IMR-90 (cell line): ENCODE data around the gene CHMP1A. TPM values are rescaled to one million over a fixed set of nuclear protein-coding genes. Genes with fewer than 3 reads are reported as not detected.

Experiments used
- ATAC-seq: fragments of 200-7000 bp; cut with Tn5 transposase; 2 replicates; pipeline ENCODE4 v1.9.1; 2020; ENCODE audit warnings: low read depth, mild to moderate bottlenecking, moderate library complexity
- BruUV-seq: library from RNA; stranded (reverse); fragments of 400-500 nt; replicated peaks from 2 replicates; lab custom pipeline; 2021; lab: Mats Ljungman, UMichigan
- CTCF ChIA-PET: fragments of 300-600 bp; formaldehyde crosslinking; extraction: SDS; loops from one replicate; lab custom pipeline; 2021; ENCODE audit warnings: antibody characterized with exemption; lab: Yijun Ruan, JAX
- POLR2A ChIA-PET: fragments of 300-600 bp; sonication (Branson Sonifier 250); formaldehyde crosslinking; loops from one replicate; lab custom pipeline; 2022; ENCODE audit warnings: antibody characterized with exemption; ENCODE audit not compliant: unreplicated experiment; lab: Charles Lee
- DNase-seq: peaks from one replicate; pipeline ENCODE4 v3.0.0; 2013
- H2AFZ ChIP-seq: replicated peaks from 2 replicates; pipeline ENCODE3; 2013; ENCODE audit warnings: low read length, mild to moderate bottlenecking; ENCODE audit not compliant: poor library complexity
- H2AK5ac ChIP-seq: 2 replicates; pipeline ENCODE4 v1.6.1; 2013; ENCODE audit warnings: low read depth, low read length, inconsistent platforms
- H2AK9ac ChIP-seq: replicated peaks from 2 replicates; pipeline ENCODE3; 2013; ENCODE audit warnings: mild to moderate bottlenecking, low read depth, low read length, moderate library complexity; ENCODE audit not compliant: poor library complexity
- H2BK120ac ChIP-seq: 2 replicates; pipeline ENCODE4 v1.6.1; 2013; ENCODE audit warnings: low read depth, low read length, inconsistent platforms
- H2BK15ac ChIP-seq: 3 replicates; pipeline ENCODE4 v1.6.1; 2013; ENCODE audit warnings: low read depth, low read length, inconsistent platforms
- H2BK20ac ChIP-seq: 2 replicates; pipeline ENCODE4 v1.6.1; 2013; ENCODE audit warnings: low read depth, mild to moderate bottlenecking, inconsistent platforms, low read length, moderate library complexity
- H2BK5ac ChIP-seq: 2 replicates; pipeline ENCODE4 v1.6.1; 2013; ENCODE audit warnings: mild to moderate bottlenecking, low read depth, low read length, inconsistent platforms; ENCODE audit not compliant: poor library complexity, severe bottlenecking
- H3K14ac ChIP-seq: replicated peaks from 2 replicates; pipeline ENCODE4 v1.6.1; 2013; ENCODE audit warnings: low read depth, low read length, inconsistent platforms
- H3K18ac ChIP-seq: 2 replicates; pipeline ENCODE4 v1.6.1; 2013; ENCODE audit warnings: low read depth, low read length, control low read depth
- H3K23ac ChIP-seq: 2 replicates; pipeline ENCODE4 v1.6.1; 2013; ENCODE audit warnings: low read depth, low read length, inconsistent platforms
- H3K27ac ChIP-seq: 2 replicates; pipeline ENCODE4 v1.5.1; 2013; ENCODE audit warnings: mild to moderate bottlenecking, control low read depth, low read length; ENCODE audit not compliant: insufficient read depth
- H3K27me3 ChIP-seq: 2 replicates; pipeline ENCODE4 v1.6.1; 2013; ENCODE audit warnings: low read length; ENCODE audit not compliant: control insufficient read depth, insufficient read depth
- H3K36me3 ChIP-seq: 2 replicates; pipeline ENCODE4 v1.6.1; 2013; ENCODE audit warnings: low read length, mixed read lengths; ENCODE audit not compliant: control insufficient read depth, insufficient read depth
- H3K4ac ChIP-seq: 2 replicates; pipeline ENCODE4 v1.6.1; 2013; ENCODE audit warnings: low read depth, low read length, inconsistent platforms
- H3K4me1 ChIP-seq: 2 replicates; pipeline ENCODE4 v1.6.1; 2013; ENCODE audit warnings: low read length, mixed read lengths; ENCODE audit not compliant: control insufficient read depth, insufficient read depth
- H3K4me2 ChIP-seq: 2 replicates; pipeline ENCODE4 v1.6.1; 2013; ENCODE audit warnings: low read depth, mild to moderate bottlenecking, control low read depth, low read length, moderate library complexity
- H3K4me3 ChIP-seq: 2 replicates; pipeline ENCODE4 v1.5.1; 2013; ENCODE audit warnings: low read depth, mild to moderate bottlenecking, control low read depth, low read length, moderate library complexity; ENCODE audit not compliant: insufficient read depth
- H3K56ac ChIP-seq: 2 replicates; pipeline ENCODE4 v1.6.1; 2013; ENCODE audit warnings: low read length, inconsistent platforms; ENCODE audit not compliant: insufficient read depth; ENCODE audit errors: extremely low read depth
- H3K79me1 ChIP-seq, 2 experiments: 2 replicates each; pipeline ENCODE4 v1.6.1; 2013; ENCODE audit warnings: low read length in 2 of 2, inconsistent platforms in 1 of 2, low read depth in 1 of 2
- H3K9ac ChIP-seq: 2 replicates; pipeline ENCODE4 v1.6.1; 2013; ENCODE audit warnings: low read depth, low read length, control low read depth
- H3K9me1 ChIP-seq: 2 replicates; pipeline ENCODE4 v1.6.1; 2013; ENCODE audit warnings: low read length, inconsistent platforms; ENCODE audit not compliant: insufficient read depth
- H3K9me3 ChIP-seq: 2 replicates; pipeline ENCODE4 v1.6.1; 2013; ENCODE audit warnings: low read length; ENCODE audit not compliant: control insufficient read depth, insufficient read depth
- H4K20me1 ChIP-seq: 2 replicates; pipeline ENCODE4 v1.6.1; 2013; ENCODE audit warnings: low read length, inconsistent platforms; ENCODE audit not compliant: insufficient read depth
- H4K5ac ChIP-seq: 2 replicates; pipeline ENCODE4 v1.6.1; 2013; ENCODE audit warnings: mild to moderate bottlenecking, low read depth, low read length, control low read depth
- H4K8ac ChIP-seq, 2 experiments: 2 replicates each; pipeline ENCODE4 v1.6.1; 2013; ENCODE audit warnings: low read depth in 2 of 2, low read length in 2 of 2, control low read depth in 1 of 2, inconsistent platforms in 1 of 2
- H4K91ac ChIP-seq: 2 replicates; pipeline ENCODE4 v1.6.1; 2013; ENCODE audit warnings: low read depth, low read length, inconsistent platforms; ENCODE audit not compliant: insufficient read depth
- BHLHE40 ChIP-seq: fragments of 150-350 bp; IDR thresholded peaks from 2 replicates; pipeline ENCODE4 v1.6.1; 2016; ENCODE audit warnings: mild to moderate bottlenecking, low read depth, low read length
- CEBPB ChIP-seq: IDR thresholded peaks from 2 replicates; pipeline ENCODE4 v1.6.1; 2012; ENCODE audit warnings: low read depth, low read length, improper control_type of control experiment
- FOS ChIP-seq: fragments of 150-350 bp; IDR thresholded peaks from 2 replicates; pipeline ENCODE4 v1.6.1; 2016; ENCODE audit warnings: low read depth, low read length
- MAZ ChIP-seq: IDR thresholded peaks from 2 replicates; pipeline ENCODE4 v1.6.1; 2012; ENCODE audit warnings: low read depth, mild to moderate bottlenecking, low read length, improper control_type of control experiment, moderate library complexity, borderline replicate concordance
- MXI1 ChIP-seq: IDR thresholded peaks from 2 replicates; pipeline ENCODE4 v1.6.1; 2012; ENCODE audit warnings: low read depth, mild to moderate bottlenecking, low read length, moderate library complexity, borderline replicate concordance
- POLR2A ChIP-seq: IDR thresholded peaks from 2 replicates; pipeline ENCODE4 v1.6.1; 2012; ENCODE audit warnings: mild to moderate bottlenecking, low read depth, low read length
- RAD21 ChIP-seq: IDR thresholded peaks from 2 replicates; pipeline ENCODE4 v1.6.1; 2012; ENCODE audit warnings: low read length, improper control_type of control experiment
- RCOR1 ChIP-seq: IDR thresholded peaks from 2 replicates; pipeline ENCODE4 v1.6.1; 2012; ENCODE audit warnings: mild to moderate bottlenecking, low read length, improper control_type of control experiment; ENCODE audit not compliant: insufficient replicate concordance
- RFX5 ChIP-seq: IDR thresholded peaks from 2 replicates; pipeline ENCODE4 v1.8.0; 2012; ENCODE audit warnings: low read depth, mild to moderate bottlenecking, low read length, moderate library complexity
- SMC3 ChIP-seq: fragments of 150-350 bp; IDR thresholded peaks from 2 replicates; pipeline ENCODE4 v1.6.1; 2016; ENCODE audit warnings: low read depth, mild to moderate bottlenecking, antibody characterized with exemption, low read length, moderate library complexity
- WGBS, 2 experiments: methylation state at CpG; one replicate each; pipeline versions ENCODE4 v1.1.5 to v1.1.7; 2013; ENCODE audit warnings: missing lambda C conversion rate in 2 of 2; ENCODE audit not compliant: insufficient read length in 1 of 2; ENCODE audit errors: extremely low coverage in 2 of 2; 5-methylcytosine and 5-hydroxymethylcytosine counted together
- dilution Hi-C: fragments of 300-500 bp; cut with HindIII; formaldehyde crosslinking; loops from one replicate; pipeline ENCODE4 v1.14.3; 2018; ENCODE audit warnings: low sequenced_read_pairs; ENCODE audit not compliant: unreplicated experiment
- in situ Hi-C: fragments of 300-500 bp; cut with MboI; formaldehyde crosslinking; loops from 3 replicates; pipeline ENCODE4 v1.14.3; 2019; ENCODE audit warnings: low sequenced_read_pairs, inconsistent platforms, mixed read lengths
- intact Hi-C: fragments of 100-400 bp; cut with micrococcal nuclease; formaldehyde crosslinking; loops from 2 replicates; pipeline ENCODE4 v1.10.0; 2022
- polyA plus RNA-seq, 3 experiments: library from polyadenylated mRNA; depleted of rRNA; stranded (reverse); fragments of >200 nt; gene quantifications; 2 replicates each; pipeline ENCODE4 v1.2.3, GENCODE V29; 2012; ENCODE audit warnings: low replicate concordance in 1 of 3
- total RNA-seq: library from RNA; depleted of rRNA; stranded (reverse); fragments of >200 nt; gene quantifications from 2 replicates; pipeline ENCODE4 v1.2.3, GENCODE V29; 2012
- TF ChIP-seq, protein P1 (sequence below): conservative IDR thresholded peaks from 2 replicates; pipeline ENCODE4 v1.5.1; 2012; ENCODE audit warnings: mild to moderate bottlenecking, low read depth, low read length, improper control_type of control experiment

Gene CHMP1A
- total and polyA plus RNA-seq, 2 of the 4 experiments (the other 2 are of a cell fraction): 97.3 to 99.8 TPM

DNA sequence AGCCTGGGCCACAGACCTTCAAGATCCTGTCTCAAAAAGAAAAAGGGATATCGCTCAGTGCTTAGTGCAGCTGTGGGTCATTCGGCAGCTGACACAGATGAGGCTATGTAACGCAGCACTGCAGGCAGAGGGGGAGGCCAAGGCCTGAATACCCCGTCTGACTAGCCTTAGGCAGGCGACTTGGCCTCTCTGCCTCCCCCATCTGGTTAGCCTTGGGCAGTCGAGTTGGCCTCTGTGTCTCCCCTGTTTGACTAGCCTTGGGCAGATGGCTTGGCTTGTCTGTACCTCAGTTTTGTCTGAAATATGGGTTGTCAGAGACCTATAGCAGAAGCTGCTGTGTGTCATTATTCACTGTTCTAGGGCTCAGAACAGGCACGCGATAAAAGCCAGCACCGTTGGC is 10.1 kb upstream of the CHMP1A start:
- Histone ChIP-seq H3K79me1 (peaks cover 0 to 4% of the 10 kb centered on the region in 2 experiments; a peak in 1 of 4 replicates), H4K91ac (no peak overlapping the region), H3K9ac (no peak overlapping the region), H4K5ac (no peak overlapping the region), H3K27me3 (no peaks in the 10 kb centered on the region), H2BK120ac (no peak overlapping the region), H2BK15ac (no peak overlapping the region), H3K18ac (no peak overlapping the region), H2AK5ac (no peak overlapping the region), H3K36me3 (peaks cover 4% of the 10 kb centered on the region; the same call in 1 of the 2 replicates), H4K8ac (no peak overlapping the region), H3K14ac (no peak overlapping the region), H3K9me3 (no peaks in the 10 kb centered on the region), H4K20me1 (no peaks in the 10 kb centered on the region), H2AK9ac (no peak overlapping the region), H2BK5ac (no peak overlapping the region), H3K56ac (no peak overlapping the region), H3K4me2 (no peak overlapping the region), H3K4me3 (no peak overlapping the region), H3K9me1 (peaks cover 7% of the 10 kb centered on the region; the same call in 1 of the 2 replicates), H3K23ac (no peak overlapping the region), H2AFZ (no peak overlapping the region), H3K27ac (no peak overlapping the region), H3K4me1 (peaks cover 6% of the 10 kb centered on the region), H2BK20ac (no peak overlapping the region), H3K4ac (no peak overlapping the region)
- ATAC-seq (no peak), DNase-seq (no peak)
- intact Hi-C loops: loop anchor here (1.0 kb wide), 1 partner anchor 92 kb away; the partner anchor contains the start of gene CPNE7
- in situ Hi-C loops: no loop called here
- BruUV-seq: no TSS peak
- POLR2A ChIA-PET: no interaction called here
- dilution Hi-C loops: no loop called here
- 80% methylated on average over 6 of the region's 9 CpGs; no CpG with 5 or more reads in 1 of the 2 experiments for WGBS, 2 experiments
- CTCF ChIA-PET: no interaction called here
- TF ChIP-seq POLR2A (no peak), FOS (no peak), CEBPB (no peak), RCOR1 (no peak), BHLHE40 (no peak), RFX5 (no peak), RAD21 (no peak), MXI1 (no peak), SMC3 (no peak), MAZ (no peak)
- TF ChIP-seq, protein P1, sequence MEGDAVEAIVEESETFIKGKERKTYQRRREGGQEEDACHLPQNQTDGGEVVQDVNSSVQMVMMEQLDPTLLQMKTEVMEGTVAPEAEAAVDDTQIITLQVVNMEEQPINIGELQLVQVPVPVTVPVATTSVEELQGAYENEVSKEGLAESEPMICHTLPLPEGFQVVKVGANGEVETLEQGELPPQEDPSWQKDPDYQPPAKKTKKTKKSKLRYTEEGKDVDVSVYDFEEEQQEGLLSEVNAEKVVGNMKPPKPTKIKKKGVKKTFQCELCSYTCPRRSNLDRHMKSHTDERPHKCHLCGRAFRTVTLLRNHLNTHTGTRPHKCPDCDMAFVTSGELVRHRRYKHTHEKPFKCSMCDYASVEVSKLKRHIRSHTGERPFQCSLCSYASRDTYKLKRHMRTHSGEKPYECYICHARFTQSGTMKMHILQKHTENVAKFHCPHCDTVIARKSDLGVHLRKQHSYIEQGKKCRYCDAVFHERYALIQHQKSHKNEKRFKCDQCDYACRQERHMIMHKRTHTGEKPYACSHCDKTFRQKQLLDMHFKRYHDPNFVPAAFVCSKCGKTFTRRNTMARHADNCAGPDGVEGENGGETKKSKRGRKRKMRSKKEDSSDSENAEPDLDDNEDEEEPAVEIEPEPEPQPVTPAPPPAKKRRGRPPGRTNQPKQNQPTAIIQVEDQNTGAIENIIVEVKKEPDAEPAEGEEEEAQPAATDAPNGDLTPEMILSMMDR: no peak
